Activated T-helper 1 cell treated with Interleukin-2 at 50 U/mL for 16 hours (primary cell): ENCODE results near the gene PTGIR.

ENCODE experiments used
- DNase-seq: peaks from one replicate; pipeline ENCODE4 v3.0.0-alpha.2; 2020; ENCODE audit warnings: low read depth

The PTGIR gene

GRCh38 chr19:46600384-46601317 lies 24.2 kb downstream of the PTGIR start:
- peak; percentile 94 for DNase-seq

GRCh38 chr19:46599716-46600373 lies 25.0 kb downstream of the PTGIR start:
- DNase-seq, result no peak

GRCh38 chr19:46598372-46598917 lies 26.4 kb downstream of the PTGIR start:
- DNase-seq, result no peak

GRCh38 chr19:46596008-46596407 lies 28.9 kb downstream of the PTGIR start:
- no peak for DNase-seq

GRCh38 chr19:46591870-46592269 lies 33.0 kb downstream of the PTGIR start:
- DNase-seq, result no peak

- no peak for DNase-seq
These were observed 33.6 kb downstream of the PTGIR start for GRCh38 chr19:46591254-46591653.

- DNase-seq, result no peak
These were observed 37.0 kb downstream of the PTGIR start for GRCh38 chr19:46587861-46588260.

GRCh38 chr19:46586294-46586693 lies 38.6 kb downstream of the PTGIR start:
- DNase-seq, result no peak

GRCh38 chr19:46585539-46585938 lies 39.4 kb downstream of the PTGIR start:
- DNase-seq, result no peak

GRCh38 chr19:46580247-46580646 lies 44.6 kb downstream of the PTGIR start:
- no peak for DNase-seq

- DNase-seq, result no peak
These were observed 45.5 kb downstream of the PTGIR start for GRCh38 chr19:46579361-46579879.

- DNase-seq, result no peak
These were observed 46.4 kb downstream of the PTGIR start for GRCh38 chr19:46578450-46578849.

- no peak for DNase-seq
These were observed 50.4 kb downstream of the PTGIR start for GRCh38 chr19:46574533-46574932.

GRCh38 chr19:46573679-46574498 lies 51.0 kb downstream of the PTGIR start:
- no peak for DNase-seq

- DNase-seq, result no peak
These were observed 53.4 kb downstream of the PTGIR start for GRCh38 chr19:46571495-46571894.
